A549 (cell line): ENCODE data around the gene GAB1.

ENCODE experiments used
- CEBPB ChIP-seq, 2 experiments: fragments of >200 bp in 1 of 2; sonication (Bioruptor Twin) in 1 of 2; formaldehyde crosslinking in 1 of 2; IDR thresholded peaks; 2 replicates each; pipeline ENCODE4 v1.6.1; 2012 to 2016
- CHD4 ChIP-seq: fragments of 200-600 bp; sonication (generic); IDR thresholded peaks from 2 replicates; pipeline ENCODE4 v1.6.1; 2016; ENCODE audit warnings: antibody characterized with exemption, mild to moderate bottlenecking, borderline replicate concordance
- KDM1A ChIP-seq: fragments of 200-600 bp; sonication (generic); IDR thresholded peaks from 2 replicates; pipeline ENCODE4 v1.6.1; 2016; ENCODE audit warnings: low read depth, mild to moderate bottlenecking

- TF ChIP-seq CEBPB (IDR thresholded peaks at IDR 0.05) (no peak), CHD4 (no peak), KDM1A (no peak)
Observed at GRCh38 chr4:143383005-143383574, 46.4 kb downstream of the GAB1 start.
